Measurements from ENCODE around the gene XXYLT1. TPM values are rescaled to one million over a fixed set of nuclear protein-coding genes. Genes with fewer than 3 reads are reported as not detected.

Gene XXYLT1
- total RNA-seq, 1 experiment from 2014 or later = 29.2 TPM

DNA sequence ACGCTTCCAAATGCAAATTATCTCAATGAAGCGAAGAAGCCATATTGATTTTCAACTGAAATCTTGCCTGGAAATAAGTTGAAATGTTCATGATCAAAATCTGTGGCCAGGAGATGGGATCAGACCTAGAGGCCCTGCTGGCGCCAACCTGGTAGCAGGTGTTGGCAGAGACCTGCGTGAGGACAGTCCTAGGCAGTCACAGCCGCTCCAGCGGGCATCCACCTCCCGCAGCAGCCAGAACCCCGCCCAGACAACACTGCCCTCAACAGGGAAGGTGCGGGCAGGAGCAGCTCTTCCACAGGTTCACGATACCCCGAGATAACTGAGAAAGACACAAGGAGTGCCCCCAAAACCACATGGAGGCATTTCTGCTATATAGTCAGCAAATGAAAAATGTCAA, 145.3 kb downstream of the XXYLT1 start:
- Mint-ChIP-seq H3K27me3 (ENCODE audit: unreplicated experiment) (no peaks in the 10 kb centered on the region), H3K36me3 (ENCODE audit: insufficient read depth, unreplicated experiment) (no peaks in the 10 kb centered on the region), H3K4me3 (ENCODE audit: low read depth, unreplicated experiment) (no peak overlapping the region), H3K9me3 (ENCODE audit: low read depth, unreplicated experiment) (no peaks in the 10 kb centered on the region), H3K4me1 (ENCODE audit: low read depth, unreplicated experiment) (peaks cover 22% of the 10 kb centered on the region), H3K27ac (ENCODE audit: unreplicated experiment) (no peak overlapping the region)
- intact Hi-C loops (cut with micrococcal nuclease; ENCODE audit: unreplicated experiment) = no loop called here
- TF ChIP-seq, protein P1, sequence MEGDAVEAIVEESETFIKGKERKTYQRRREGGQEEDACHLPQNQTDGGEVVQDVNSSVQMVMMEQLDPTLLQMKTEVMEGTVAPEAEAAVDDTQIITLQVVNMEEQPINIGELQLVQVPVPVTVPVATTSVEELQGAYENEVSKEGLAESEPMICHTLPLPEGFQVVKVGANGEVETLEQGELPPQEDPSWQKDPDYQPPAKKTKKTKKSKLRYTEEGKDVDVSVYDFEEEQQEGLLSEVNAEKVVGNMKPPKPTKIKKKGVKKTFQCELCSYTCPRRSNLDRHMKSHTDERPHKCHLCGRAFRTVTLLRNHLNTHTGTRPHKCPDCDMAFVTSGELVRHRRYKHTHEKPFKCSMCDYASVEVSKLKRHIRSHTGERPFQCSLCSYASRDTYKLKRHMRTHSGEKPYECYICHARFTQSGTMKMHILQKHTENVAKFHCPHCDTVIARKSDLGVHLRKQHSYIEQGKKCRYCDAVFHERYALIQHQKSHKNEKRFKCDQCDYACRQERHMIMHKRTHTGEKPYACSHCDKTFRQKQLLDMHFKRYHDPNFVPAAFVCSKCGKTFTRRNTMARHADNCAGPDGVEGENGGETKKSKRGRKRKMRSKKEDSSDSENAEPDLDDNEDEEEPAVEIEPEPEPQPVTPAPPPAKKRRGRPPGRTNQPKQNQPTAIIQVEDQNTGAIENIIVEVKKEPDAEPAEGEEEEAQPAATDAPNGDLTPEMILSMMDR (IDR thresholded peaks at IDR 0.05; ENCODE audit: unreplicated experiment) = no peak
- CTCF ChIA-PET = interaction anchor here (0.9 to 1.1 kb wide), 2 partner anchors 14 to 413 kb away, joined by 3 read pairs; no protein-coding TSS in a partner anchor
- BruUV-seq (replicated peaks) = no TSS peak
- DNase-seq = no peak

DNA sequence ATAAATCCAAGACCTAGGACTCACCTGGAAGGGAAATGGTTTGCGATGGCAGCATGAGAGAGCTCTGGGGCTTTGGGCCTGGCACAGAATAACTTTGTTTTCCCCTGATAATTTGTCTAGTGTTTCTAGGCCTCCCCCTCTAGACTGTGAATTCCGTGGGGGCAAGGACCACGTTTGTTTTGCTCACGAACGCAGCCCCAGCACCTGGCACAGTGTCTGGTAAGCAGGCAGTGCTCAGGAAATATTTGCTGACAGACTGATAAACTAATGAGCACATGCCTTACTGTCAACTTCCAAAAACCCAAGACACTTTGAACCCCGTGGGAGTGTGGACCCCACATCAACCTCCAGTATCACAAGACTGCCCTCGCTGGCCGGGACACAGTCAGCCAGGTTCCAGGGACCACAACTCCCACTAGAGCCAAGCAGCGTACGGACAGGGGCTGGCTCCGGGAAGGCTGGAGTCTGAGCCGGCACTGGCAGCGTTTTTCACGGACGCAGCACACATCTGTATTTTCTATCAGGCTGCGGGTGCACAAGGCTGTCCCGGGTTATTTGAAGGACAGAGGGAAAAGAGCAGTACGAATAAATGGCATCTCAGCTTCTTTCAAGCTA, 146.5 kb downstream of the XXYLT1 start:
- CTCF ChIA-PET = interaction anchor here (0.9 to 2.2 kb wide), 3 partner anchors 11 to 412 kb away, joined by 3 to 5 read pairs (median 3); no protein-coding TSS in a partner anchor
- no peak overlapping the region for H3K4me3 Mint-ChIP-seq (ENCODE audit: low read depth, unreplicated experiment)
- H3K36me3 Mint-ChIP-seq (ENCODE audit: insufficient read depth, unreplicated experiment) = no peaks in the 10 kb centered on the region
- no peak overlapping the region for H3K27ac Mint-ChIP-seq (ENCODE audit: unreplicated experiment)
- no peaks in the 10 kb centered on the region for H3K27me3 Mint-ChIP-seq (ENCODE audit: unreplicated experiment)
- no TSS peak for BruUV-seq (replicated peaks)
- DNase-seq = no peak
- intact Hi-C loops (cut with micrococcal nuclease; ENCODE audit: unreplicated experiment) = no loop called here
- TF ChIP-seq, protein P1 (IDR thresholded peaks at IDR 0.05; ENCODE audit: unreplicated experiment) = no peak
- no peaks in the 10 kb centered on the region for H3K9me3 Mint-ChIP-seq (ENCODE audit: low read depth, unreplicated experiment)
- peaks cover 27% of the 10 kb centered on the region for H3K4me1 Mint-ChIP-seq (ENCODE audit: low read depth, unreplicated experiment)

DNA sequence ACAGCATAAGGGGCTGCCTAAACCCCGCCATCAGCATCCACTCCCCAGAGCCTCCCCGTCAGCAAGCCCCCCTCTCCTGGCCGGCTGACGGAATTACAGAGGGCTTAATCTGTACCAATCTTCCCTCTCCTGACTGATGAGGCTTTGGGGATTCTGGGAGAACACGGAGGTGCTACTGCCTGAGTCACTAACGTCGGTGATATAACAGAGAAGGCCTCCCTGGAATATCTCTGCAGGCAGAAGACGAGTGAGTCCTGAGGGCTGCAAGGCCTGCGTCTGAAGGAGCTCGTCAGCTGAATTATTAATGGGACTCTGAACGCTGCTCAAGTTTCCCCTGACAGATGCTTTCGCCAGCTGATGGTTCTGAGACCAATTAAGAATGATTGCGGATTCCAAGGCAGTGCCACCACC, 147.7 kb downstream of the XXYLT1 start:
- no peak for DNase-seq
- CTCF ChIA-PET = interaction anchor here (2.2 kb wide), 1 partner anchor 9 kb away, joined by 5 read pairs; no protein-coding TSS in a partner anchor

DNA sequence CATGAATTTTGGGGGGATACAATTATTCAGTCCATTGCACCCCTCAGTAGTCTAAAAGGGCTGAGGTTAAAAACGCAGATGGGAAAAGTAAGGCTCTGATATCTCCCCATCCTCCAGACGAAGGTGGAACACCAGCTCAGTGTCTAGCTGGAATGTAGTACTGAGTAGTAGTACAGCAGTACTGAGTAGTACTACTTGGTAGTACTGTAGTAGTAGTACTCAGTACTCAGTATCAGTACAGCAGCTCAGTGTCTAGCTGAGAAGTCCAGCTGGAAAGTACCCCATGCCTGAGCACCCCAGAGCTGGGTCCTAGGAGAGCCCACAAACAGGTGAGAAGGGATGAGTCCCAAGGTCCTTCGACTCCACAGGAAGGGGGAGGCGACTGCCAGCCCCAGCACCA, 148.7 kb downstream of the XXYLT1 start:
- BruUV-seq (replicated peaks) = no TSS peak
- TF ChIP-seq, protein P1 (IDR thresholded peaks at IDR 0.05; ENCODE audit: unreplicated experiment) = no peak
- Mint-ChIP-seq H3K4me1 (ENCODE audit: low read depth, unreplicated experiment) (peaks cover 40% of the 10 kb centered on the region), H3K27ac (ENCODE audit: unreplicated experiment) (no peak overlapping the region), H3K36me3 (ENCODE audit: insufficient read depth, unreplicated experiment) (peaks cover 11% of the 10 kb centered on the region), H3K4me3 (ENCODE audit: low read depth, unreplicated experiment) (no peak overlapping the region), H3K27me3 (ENCODE audit: unreplicated experiment) (no peaks in the 10 kb centered on the region), H3K9me3 (ENCODE audit: low read depth, unreplicated experiment) (no peaks in the 10 kb centered on the region)
- CTCF ChIA-PET = interaction anchor here (0.7 to 2.2 kb wide), 2 partner anchors 8 to 9 kb away, joined by 3 to 5 read pairs; no protein-coding TSS in a partner anchor
- intact Hi-C loops (cut with micrococcal nuclease; ENCODE audit: unreplicated experiment) = no loop called here
- DNase-seq = no peak

More for the DNA sequence above, 147.7 kb downstream of the XXYLT1 start:
- BruUV-seq (replicated peaks) = no TSS peak
- Mint-ChIP-seq H3K9me3 (ENCODE audit: low read depth, unreplicated experiment) (no peaks in the 10 kb centered on the region), H3K27me3 (ENCODE audit: unreplicated experiment) (no peaks in the 10 kb centered on the region), H3K4me1 (ENCODE audit: low read depth, unreplicated experiment) (peaks cover 32% of the 10 kb centered on the region), H3K4me3 (ENCODE audit: low read depth, unreplicated experiment) (no peak overlapping the region), H3K27ac (ENCODE audit: unreplicated experiment) (no peak overlapping the region), H3K36me3 (ENCODE audit: insufficient read depth, unreplicated experiment) (peaks cover 3% of the 10 kb centered on the region)
- intact Hi-C loops (cut with micrococcal nuclease; ENCODE audit: unreplicated experiment) = no loop called here
- TF ChIP-seq, protein P1 (IDR thresholded peaks at IDR 0.05; ENCODE audit: unreplicated experiment) = no peak
